Transverse colon (tissue), 4 donors: Measurements from ENCODE around the gene RASAL2. TPM values are rescaled to one million over a fixed set of nuclear protein-coding genes. Genes with fewer than 3 reads are reported as not detected.
"Not testable (repeated sequence)": the region's sequence is repeated elsewhere in the genome, so short reads cannot be mapped to it uniquely, and the experiment has no call there.

Source experiments
- DNase-seq: peaks from one replicate; pipeline ENCODE4 v3.0.0-alpha.2; 2019
- H3K27ac ChIP-seq, 4 donors: fragments of 200-600 bp; sonication (generic); 2 replicates each; pipeline ENCODE4 v1.5.1; 2016 to 2018; ENCODE audit warnings: inconsistent platforms in 4 of 4
- H3K27me3 ChIP-seq: fragments of 200-600 bp; sonication (generic); 2 replicates; pipeline ENCODE4 v1.5.1; 2017; ENCODE audit warnings: inconsistent platforms
- H3K36me3 ChIP-seq, 4 donors: fragments of 200-600 bp; sonication (generic); 2 replicates each; pipeline ENCODE4 v1.5.1; 2017 to 2019; ENCODE audit warnings: inconsistent platforms in 4 of 4
- H3K4me1 ChIP-seq, 4 donors: fragments of 200-600 bp; sonication (generic); 2 replicates each; pipeline ENCODE4 v1.5.1; 2017 to 2020; ENCODE audit warnings: inconsistent platforms in 4 of 4
- H3K4me3 ChIP-seq, 4 donors: fragments of 200-600 bp; sonication (generic); 1 replicate in 1 of 4; 2 replicates in 3 of 4; pipeline versions ENCODE4 v1.5.1 to v1.6.1; 2017 to 2019; ENCODE audit warnings: inconsistent platforms in 4 of 4
- H3K9me3 ChIP-seq, 2 donors: fragments of 200-600 bp; sonication (generic); 2 replicates each; pipeline ENCODE4 v1.5.1; 2017 to 2019; ENCODE audit warnings: inconsistent platforms in 2 of 2
- CTCF ChIP-seq, 5 experiments: fragments of 200-600 bp in 3 of 5; fragments of 450-650 bp in 2 of 5; sonication (generic) in 3 of 5; IDR thresholded peaks; 1 replicate in 2 of 5; 2 replicates in 3 of 5; pipeline ENCODE4 v1.5.1; 2016 to 2017; ENCODE audit warnings: antibody characterized with exemption in 5 of 5, inconsistent platforms in 3 of 5, mild to moderate bottlenecking in 2 of 5, moderate library complexity in 1 of 5
- EP300 ChIP-seq: sonication (generic); formaldehyde crosslinking; IDR thresholded peaks from one replicate; pipeline ENCODE4 v1.6.1; 2017; ENCODE audit warnings: antibody characterized with exemption, low read depth
- POLR2A ChIP-seq: fragments of 450-650 bp; IDR thresholded peaks from one replicate; pipeline ENCODE4 v1.6.1; 2016; ENCODE audit warnings: antibody characterized with exemption, mild to moderate bottlenecking, moderate library complexity
- POLR2AphosphoS5 ChIP-seq, 3 donors: sonication (generic); formaldehyde crosslinking; IDR thresholded peaks; one replicate each; pipeline ENCODE4 v1.6.1; 2016; ENCODE audit warnings: antibody characterized with exemption in 3 of 3
- WGBS, 2 donors: methylation state at CpG; one replicate each; pipeline ENCODE4 v1.1.5; 2018; ENCODE audit warnings: low coverage in 1 of 2; 5-methylcytosine and 5-hydroxymethylcytosine counted together
- in situ Hi-C, 4 donors: fragments of 200-750 bp; cut with MboI; loops; one replicate each; pipeline versions ENCODE4 v1.15.0 to v1.15.1; 2017; ENCODE audit warnings: low sequenced_read_pairs in 3 of 4, low pct_ligation_motif_present in 1 of 4, low pct_unique_long_range_greater_than_20kb in 1 of 4
- intact Hi-C: fragments of 100-400 bp; cut with DNase I; formaldehyde crosslinking; loops from one replicate; pipeline ENCODE4 v1.15.1; 2023; ENCODE audit warnings: low total_unique reads
- total RNA-seq, 4 donors: library from RNA; depleted of rRNA; stranded (reverse); fragments of >200 nt; gene quantifications; one replicate each; pipeline ENCODE4 v1.1.0, GENCODE V29; 2016

The RASAL2 gene
- total RNA-seq, 4 donors from 2014 or later: 13.1 to 26.1 (median 19.8) TPM

- no peaks in the 10 kb centered on the region for H3K9me3 ChIP-seq
- in situ Hi-C loops: no loop called here
Measured at GRCh38 chr1:178385662-178386061, 291.8 kb downstream of the RASAL2 start.

GRCh38 chr1:178388418-178389145, 294.7 kb downstream of the RASAL2 start:
- 65 to 70% methylated on average over 6 of the region's 6 CpGs for WGBS, 2 donors
- in situ Hi-C loops: no loop called here
- no peaks in the 10 kb centered on the region for H3K36me3 ChIP-seq
- H3K27ac ChIP-seq: no peak overlapping the region
- no peak overlapping the region for H3K4me3 ChIP-seq
- no peaks in the 10 kb centered on the region for H3K4me1 ChIP-seq
- DNase-seq: no peak
- no peak for TF ChIP-seq POLR2AphosphoS5 (IDR thresholded peaks at IDR 0.05)
- TF ChIP-seq CTCF (IDR thresholded peaks at IDR 0.05): no peak
- TF ChIP-seq POLR2A: no peak
- TF ChIP-seq EP300: no peak
- H3K27me3 ChIP-seq: no peaks in the 10 kb centered on the region
- intact Hi-C loops: no loop called here
- H3K9me3 ChIP-seq: no peaks in the 10 kb centered on the region

More at GRCh38 chr1:178385662-178386061, 291.8 kb downstream of the RASAL2 start:
- intact Hi-C loops: no loop called here
- Histone ChIP-seq H3K27ac (no peak overlapping the region), H3K4me1 (no peaks in the 10 kb centered on the region), H3K27me3 (no peaks in the 10 kb centered on the region), H3K4me3 (no peak overlapping the region), H3K36me3 (no peaks in the 10 kb centered on the region)
- DNase-seq: no peak
- TF ChIP-seq EP300 (no peak), CTCF (IDR thresholded peaks at IDR 0.05) (no peak), POLR2AphosphoS5 (IDR thresholded peaks at IDR 0.05) (no peak), POLR2A (no peak)
- WGBS, 2 donors: 96% methylated on average over 1 of the region's 1 CpG; no CpG with 5 or more reads in 1 of the 2 donors

DNA sequence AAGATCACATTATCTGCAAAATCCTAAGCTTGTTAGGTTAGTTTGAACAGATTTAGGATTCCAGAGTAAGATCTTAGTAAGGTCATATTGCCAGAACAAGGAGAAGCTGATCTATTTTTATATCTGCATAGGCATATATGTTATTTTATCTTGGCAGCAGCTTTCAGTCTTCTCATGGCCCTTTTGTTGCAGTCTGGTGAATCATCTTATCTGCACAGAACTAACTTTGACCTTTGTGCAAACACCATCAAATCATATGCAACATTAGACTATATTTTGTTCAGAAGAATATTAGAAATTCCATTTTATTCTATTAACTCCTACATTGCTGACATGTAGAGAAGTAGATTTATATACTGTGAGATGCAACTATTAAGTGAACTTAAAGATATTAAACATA, 295.5 kb downstream of the RASAL2 start:
- in situ Hi-C loops: no loop called here
- Histone ChIP-seq H3K36me3 (no peaks in the 10 kb centered on the region), H3K27ac (no peak overlapping the region), H3K4me1 (peaks cover 0 to 2% (median 0%) of the 10 kb centered on the region in 4 donors), H3K9me3 (no peaks in the 10 kb centered on the region), H3K4me3 (no peak overlapping the region), H3K27me3 (no peaks in the 10 kb centered on the region)
- TF ChIP-seq POLR2AphosphoS5 (IDR thresholded peaks at IDR 0.05) (no peak), EP300 (no peak), CTCF (IDR thresholded peaks at IDR 0.05) (no peak), POLR2A (no peak)
- intact Hi-C loops: no loop called here
- no peak for DNase-seq

DNA sequence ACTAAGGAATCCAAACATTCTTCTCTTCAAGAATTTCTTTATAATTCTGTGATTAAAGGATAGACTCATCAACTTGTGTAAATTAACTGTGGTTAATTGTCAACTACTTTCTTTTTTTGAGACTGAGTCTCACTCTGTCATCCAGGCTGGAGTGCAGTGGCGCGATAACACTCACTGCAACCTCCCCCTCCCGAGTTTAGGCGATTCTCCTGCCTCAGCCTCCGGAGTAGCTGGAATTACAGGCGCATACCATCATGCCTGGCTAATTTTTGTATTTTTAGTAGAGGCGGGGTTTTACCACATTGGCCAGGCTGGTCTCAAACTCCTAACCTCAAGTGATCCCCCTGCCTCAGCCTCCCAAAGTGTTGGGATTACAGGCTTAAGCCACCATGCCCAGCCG, 296.4 kb downstream of the RASAL2 start:
- H3K9me3 ChIP-seq, H3K36me3 ChIP-seq, DNase-seq, H3K4me3 ChIP-seq, intact Hi-C loops, H3K27ac ChIP-seq, H3K4me1 ChIP-seq, in situ Hi-C loops, H3K27me3 ChIP-seq: not testable (repeated sequence)
- 93 to 97% methylated on average over 8 of the region's 8 CpGs for WGBS, 2 donors

- Histone ChIP-seq H3K4me3 (no peak overlapping the region), H3K27me3 (no peaks in the 10 kb centered on the region), H3K9me3 (no peaks in the 10 kb centered on the region), H3K27ac (no peak overlapping the region), H3K36me3 (no peaks in the 10 kb centered on the region), H3K4me1 (peaks cover 0 to 3% (median 1%) of the 10 kb centered on the region in 4 donors)
- TF ChIP-seq EP300 (no peak), POLR2A (no peak)
- no peak for DNase-seq
- intact Hi-C loops: no loop called here
- in situ Hi-C loops: no loop called here
- WGBS, 2 donors: 89 to 100% methylated on average over 2 to 10 of the region's 10 CpGs
Measured at GRCh38 chr1:178393370-178393769, 299.5 kb downstream of the RASAL2 start.
